ENCODE results near the gene ANO4.

ANO4 gene

GRCh38 chr12:100794441-100795173, at the start of gene ANO4:
ANO4 (plus strand) TSS chr12:100794776; CDS start chr12:100901786, 107,010 bp downstream.
- no peak for DNase-seq (ENCODE audit: low read depth in 2 of 2)

GRCh38 chr12:100745378-100746071, 49.1 kb upstream of the ANO4 start:
- DNase-seq (ENCODE audit: low read depth in 2 of 2): no peak

- no peak for DNase-seq (ENCODE audit: low read depth in 2 of 2)
These were observed 41.7 kb upstream of the ANO4 start for GRCh38 chr12:100752841-100753240.

- DNase-seq (ENCODE audit: low read depth in 2 of 2): no peak
These were observed 40.7 kb upstream of the ANO4 start for GRCh38 chr12:100753837-100754236.

GRCh38 chr12:100755186-100755585, 39.4 kb upstream of the ANO4 start:
- DNase-seq (ENCODE audit: low read depth in 2 of 2): no peak

- DNase-seq (ENCODE audit: low read depth in 2 of 2): no peak
These were observed 36.5 kb upstream of the ANO4 start for GRCh38 chr12:100758083-100758482.

GRCh38 chr12:100767371-100767770, 27.2 kb upstream of the ANO4 start:
- no peak for DNase-seq (ENCODE audit: low read depth in 2 of 2)

- no peak for DNase-seq (ENCODE audit: low read depth in 2 of 2)
These were observed 26.6 kb upstream of the ANO4 start for GRCh38 chr12:100767950-100768349.

GRCh38 chr12:100778967-100779590, 15.5 kb upstream of the ANO4 start:
- no peak for DNase-seq (ENCODE audit: low read depth in 2 of 2)

- DNase-seq (ENCODE audit: low read depth in 2 of 2): no peak
These were observed 5.4 kb upstream of the ANO4 start for GRCh38 chr12:100789146-100789545.

GRCh38 chr12:100789975-100790374, 4.6 kb upstream of the ANO4 start:
- DNase-seq (ENCODE audit: low read depth in 2 of 2): no peak

- no peak for DNase-seq (ENCODE audit: low read depth in 2 of 2)
These were observed 4.0 kb upstream of the ANO4 start for GRCh38 chr12:100790552-100790951.

GRCh38 chr12:100793182-100793581, 1.4 kb upstream of the ANO4 start:
- DNase-seq (ENCODE audit: low read depth in 2 of 2): no peak

GRCh38 chr12:100795174-100795799, 711 bp downstream of the ANO4 start:
- DNase-seq (ENCODE audit: low read depth in 2 of 2): no peak

- no peak for DNase-seq (ENCODE audit: low read depth in 2 of 2)
These were observed 1.2 kb downstream of the ANO4 start for GRCh38 chr12:100795800-100796179.

- no peak for DNase-seq (ENCODE audit: low read depth in 2 of 2)
These were observed 2.0 kb downstream of the ANO4 start for GRCh38 chr12:100796621-100797020.

- DNase-seq (ENCODE audit: low read depth in 2 of 2): no peak
These were observed 2.7 kb downstream of the ANO4 start for GRCh38 chr12:100797246-100797645.

GRCh38 chr12:100797786-100798185, 3.2 kb downstream of the ANO4 start:
- DNase-seq (ENCODE audit: low read depth in 2 of 2): no peak

- no peak for DNase-seq (ENCODE audit: low read depth in 2 of 2)
These were observed 3.9 kb downstream of the ANO4 start for GRCh38 chr12:100798286-100799160.

- DNase-seq (ENCODE audit: low read depth in 2 of 2): no peak
These were observed 5.2 kb downstream of the ANO4 start for GRCh38 chr12:100799770-100800169.

- DNase-seq (ENCODE audit: low read depth in 2 of 2): no peak
These were observed 6.1 kb downstream of the ANO4 start for GRCh38 chr12:100800723-100801122.

Measured in activated CD4-positive, alpha-beta T cell treated with anti-CD3 and anti-CD28 coated beads for 24 hours (primary cell).